ENCODE measurements around the gene NDUFS6.
"Not testable (repeated sequence)": the region's sequence is repeated elsewhere in the genome, so short reads cannot be mapped to it uniquely, and the experiment has no call there.

The NDUFS6 gene

DNA sequence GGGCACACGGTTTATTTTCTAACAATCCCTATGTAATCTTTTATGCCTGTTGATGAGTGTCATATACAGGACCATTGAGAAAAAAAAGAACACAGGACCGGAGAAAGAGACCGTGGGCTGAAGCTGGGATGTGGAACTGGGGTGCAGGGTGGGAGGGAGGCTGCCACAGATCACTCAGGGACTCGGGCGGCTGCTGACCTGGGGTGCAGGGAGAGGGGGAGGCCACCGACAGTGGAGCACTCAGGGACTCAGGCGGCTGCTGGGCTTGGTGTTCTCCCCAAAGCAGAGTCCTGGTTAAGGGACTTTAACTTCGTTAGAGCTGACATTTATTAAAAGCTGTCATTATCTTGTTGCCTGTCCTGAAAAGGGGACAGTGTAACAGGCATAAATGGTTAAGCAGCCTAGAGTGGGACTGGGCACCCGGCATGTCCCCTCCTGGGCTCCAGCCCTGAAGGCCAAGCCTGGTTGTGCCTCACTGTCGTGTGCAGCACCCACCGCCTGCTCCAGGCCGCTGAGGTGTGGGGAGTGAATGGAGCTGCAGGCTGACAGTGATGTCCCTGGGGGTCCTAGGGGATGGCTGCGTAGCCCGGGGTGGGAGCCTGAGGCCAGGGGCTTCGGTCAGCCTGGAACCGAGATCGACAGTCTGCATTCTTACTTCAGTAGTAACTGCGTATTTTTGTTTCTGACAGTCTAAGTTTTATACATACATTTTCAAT is 14.0 kb downstream of the NDUFS6 start:
- no peak for TF ChIP-seq CTCF (IDR thresholded peaks at IDR 0.05; ENCODE audit: extremely low read depth, insufficient read depth, missing control alignments)
- DNase-seq (ENCODE audit: low spot score): no peak
- in situ Hi-C loops (cut with MboI; ENCODE audit: low pct_unique_long_range_greater_than_20kb, low sequenced_read_pairs, unreplicated experiment): no loop called here

DNA sequence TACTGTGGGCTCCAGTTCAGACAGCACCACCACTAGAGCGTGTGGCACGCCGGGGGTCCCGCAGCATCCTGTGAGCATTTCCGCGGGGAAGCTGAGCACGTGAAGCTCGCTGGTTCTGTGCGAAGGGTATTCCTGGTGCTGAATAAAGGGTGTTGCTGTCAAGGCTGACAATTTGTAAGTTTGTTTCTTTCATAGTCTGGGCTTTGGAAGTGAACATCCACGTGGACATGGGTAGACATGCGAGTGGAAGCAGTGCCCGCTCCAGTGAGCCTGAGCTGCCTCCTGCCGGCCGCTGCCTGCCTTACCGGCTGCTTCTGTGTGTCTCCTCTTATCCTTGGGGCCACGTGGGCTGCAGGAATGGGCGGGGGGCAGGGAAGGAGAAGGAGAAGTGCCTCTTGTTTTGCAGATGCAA is 14.7 kb downstream of the NDUFS6 start:
- no peak for DNase-seq (ENCODE audit: low spot score)
- in situ Hi-C loops (cut with MboI; ENCODE audit: low pct_unique_long_range_greater_than_20kb, low sequenced_read_pairs, unreplicated experiment): no loop called here
- no peak for TF ChIP-seq CTCF (IDR thresholded peaks at IDR 0.05; ENCODE audit: extremely low read depth, insufficient read depth, missing control alignments)

- in situ Hi-C loops (cut with MboI; ENCODE audit: low pct_unique_long_range_greater_than_20kb, low sequenced_read_pairs, unreplicated experiment); DNase-seq (ENCODE audit: low spot score): not testable (repeated sequence)
These were observed 15.4 kb downstream of the NDUFS6 start for GRCh38 chr5:1816495-1817089.

GRCh38 chr5:1817261-1818043 is 16.2 kb downstream of the NDUFS6 start:
- in situ Hi-C loops (cut with MboI; ENCODE audit: low pct_unique_long_range_greater_than_20kb, low sequenced_read_pairs, unreplicated experiment): no loop called here
- TF ChIP-seq CTCF (IDR thresholded peaks at IDR 0.05; ENCODE audit: extremely low read depth, insufficient read depth, missing control alignments): no peak
- DNase-seq (ENCODE audit: low spot score): no peak

- no peak for DNase-seq (ENCODE audit: low spot score)
- TF ChIP-seq CTCF (IDR thresholded peaks at IDR 0.05; ENCODE audit: extremely low read depth, insufficient read depth, missing control alignments): no peak
- in situ Hi-C loops (cut with MboI; ENCODE audit: low pct_unique_long_range_greater_than_20kb, low sequenced_read_pairs, unreplicated experiment): no loop called here
These were observed 17.6 kb downstream of the NDUFS6 start for GRCh38 chr5:1818784-1819183.

DNA sequence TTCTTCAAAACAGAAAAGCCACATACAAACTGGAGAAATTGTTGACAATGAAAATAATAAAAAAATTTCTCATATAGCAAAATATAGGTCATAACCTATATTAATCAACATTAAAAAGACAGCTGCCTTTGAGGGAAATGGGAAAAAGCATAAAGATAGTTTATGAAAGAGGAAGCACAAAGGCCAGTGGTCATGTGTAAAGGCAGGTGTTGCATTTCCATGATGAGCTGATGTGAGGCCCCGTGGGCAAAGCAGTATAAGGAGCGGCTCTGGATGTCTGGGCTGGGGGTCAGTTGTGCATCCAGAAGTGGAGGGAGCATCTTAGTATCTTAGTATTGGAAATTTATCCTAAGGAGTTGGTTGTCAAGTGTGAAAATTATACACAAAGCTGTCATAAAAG is 18.3 kb downstream of the NDUFS6 start:
- TF ChIP-seq CTCF (IDR thresholded peaks at IDR 0.05; ENCODE audit: extremely low read depth, insufficient read depth, missing control alignments): no peak
- no peak for DNase-seq (ENCODE audit: low spot score)
- in situ Hi-C loops (cut with MboI; ENCODE audit: low pct_unique_long_range_greater_than_20kb, low sequenced_read_pairs, unreplicated experiment): no loop called here

DNA sequence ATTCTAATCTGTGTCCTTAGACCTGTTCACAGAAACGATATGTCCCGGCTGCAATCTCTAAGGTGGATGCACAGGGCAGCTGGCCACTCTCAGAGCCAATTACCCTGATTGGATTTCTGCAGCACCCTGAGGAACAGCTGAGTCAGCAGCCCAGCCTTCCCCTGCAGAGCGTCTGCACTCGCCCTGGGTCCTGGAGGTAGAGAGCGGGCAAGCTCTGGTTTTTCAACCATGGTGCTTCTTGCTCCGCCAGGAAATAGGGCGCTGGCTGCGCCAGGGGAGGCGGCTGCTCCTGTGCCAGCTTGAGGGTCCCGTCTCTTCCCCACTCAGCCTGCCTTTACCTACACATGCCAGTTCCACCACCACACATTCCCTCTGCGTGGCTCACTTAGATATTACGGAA is 19.2 kb downstream of the NDUFS6 start:
- DNase-seq (ENCODE audit: low spot score): no peak
- no peak for TF ChIP-seq CTCF (IDR thresholded peaks at IDR 0.05; ENCODE audit: extremely low read depth, insufficient read depth, missing control alignments)
- in situ Hi-C loops (cut with MboI; ENCODE audit: low pct_unique_long_range_greater_than_20kb, low sequenced_read_pairs, unreplicated experiment): no loop called here
